Mesendoderm (in vitro differentiated cells): ENCODE data around the gene CTNNA3.

Experiments
- DNase-seq: peaks from one replicate; pipeline ENCODE4 v3.0.0; 2013
- H2AK5ac ChIP-seq: 2 replicates; pipeline ENCODE4 v1.6.1; 2013; ENCODE audit warnings: low read length, inconsistent platforms
- H2BK120ac ChIP-seq: 2 replicates; pipeline ENCODE4 v1.6.1; 2013; ENCODE audit warnings: low read depth, mild to moderate bottlenecking, low read length, moderate library complexity, mixed read lengths
- H2BK15ac ChIP-seq: replicated peaks from 2 replicates; pipeline ENCODE4 v1.6.1; 2013; ENCODE audit warnings: low read depth, mild to moderate bottlenecking, moderate library complexity
- H2BK5ac ChIP-seq: 2 replicates; pipeline ENCODE4 v1.6.1; 2013; ENCODE audit warnings: low read length, inconsistent platforms
- H3K18ac ChIP-seq: 2 replicates; pipeline ENCODE4 v1.6.1; 2013; ENCODE audit warnings: mild to moderate bottlenecking, low read length, mixed read lengths
- H3K23ac ChIP-seq: one replicate; pipeline ENCODE4 v1.6.1; 2013; ENCODE audit warnings: low read length
- H3K27ac ChIP-seq: 2 replicates; pipeline ENCODE4 v1.5.1; 2013; ENCODE audit warnings: low read depth, mild to moderate bottlenecking, inconsistent platforms, low read length, moderate library complexity
- H3K27me3 ChIP-seq: 2 replicates; pipeline ENCODE4 v1.6.1; 2013; ENCODE audit warnings: low read length, control low read depth, mild to moderate bottlenecking, inconsistent platforms; ENCODE audit not compliant: insufficient read depth, poor library complexity
- H3K36me3 ChIP-seq: 2 replicates; pipeline ENCODE4 v1.6.1; 2013; ENCODE audit warnings: low read length, inconsistent platforms; ENCODE audit not compliant: control insufficient read depth, insufficient read depth
- H3K4ac ChIP-seq: one replicate; pipeline ENCODE4 v1.6.1; 2013; ENCODE audit warnings: low read depth, mild to moderate bottlenecking, low read length, moderate library complexity
- H3K4me1 ChIP-seq: 2 replicates; pipeline ENCODE4 v1.6.1; 2013; ENCODE audit warnings: low read depth, low read length, inconsistent platforms; ENCODE audit not compliant: control insufficient read depth
- H3K4me2 ChIP-seq: 2 replicates; pipeline ENCODE4 v1.6.1; 2013; ENCODE audit warnings: low read length
- H3K4me3 ChIP-seq: 2 replicates; pipeline ENCODE4 v1.5.1; 2013; ENCODE audit warnings: mild to moderate bottlenecking, low read length
- H3K56ac ChIP-seq: one replicate; pipeline ENCODE4 v1.6.1; 2013; ENCODE audit warnings: low read length
- H3K79me1 ChIP-seq: 2 replicates; pipeline ENCODE4 v1.6.1; 2013; ENCODE audit warnings: low read length, inconsistent platforms
- H3K79me2 ChIP-seq: 2 replicates; pipeline ENCODE4 v1.6.1; 2013; ENCODE audit warnings: mild to moderate bottlenecking, low read length; ENCODE audit not compliant: control insufficient read depth, insufficient read depth
- H3K9ac ChIP-seq: 2 replicates; pipeline ENCODE4 v1.6.1; 2013; ENCODE audit warnings: low read length, inconsistent platforms
- H4K5ac ChIP-seq: one replicate; pipeline ENCODE4 v1.6.1; 2013; ENCODE audit warnings: low read length
- H4K8ac ChIP-seq: one replicate; pipeline ENCODE4 v1.6.1; 2013; ENCODE audit warnings: low read depth, mild to moderate bottlenecking, control low read depth, low read length, moderate library complexity
- WGBS: extraction: QIAGEN DNeasy Blood & Tissue Kit; methylation state at CpG from one replicate; pipeline ENCODE4 v1.1.7; 2013; ENCODE audit warnings: low lambda C conversion rate, missing lambda C conversion rate; ENCODE audit not compliant: insufficient coverage; ENCODE audit errors: extremely low coverage; 5-methylcytosine and 5-hydroxymethylcytosine counted together

CTNNA3 gene

DNA sequence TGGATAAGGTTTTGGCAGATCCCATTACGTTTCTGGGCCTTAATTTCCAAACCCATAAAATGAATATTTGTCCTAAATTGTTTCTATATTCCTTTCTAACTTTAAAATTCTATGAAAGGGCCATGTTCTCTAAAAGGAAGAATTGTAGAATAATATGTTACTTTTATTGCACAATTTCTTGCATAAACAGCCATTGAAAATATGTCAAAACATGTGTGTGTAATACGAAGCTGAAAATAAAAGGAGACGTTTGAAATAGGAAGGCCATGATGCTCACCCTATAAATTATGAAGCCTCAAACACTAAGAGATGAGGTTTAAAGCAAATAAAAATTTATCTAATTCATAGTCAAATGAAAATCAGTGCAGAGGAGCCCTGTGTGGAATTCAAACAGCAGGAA lies 915.2 kb downstream of the CTNNA3 start:
- Histone ChIP-seq H3K27ac (no peak overlapping the region), H3K4me2 (no peak overlapping the region), H3K18ac (no peak overlapping the region), H3K4ac (no peak overlapping the region), H3K27me3 (no peaks in the 10 kb centered on the region), H3K36me3 (no peaks in the 10 kb centered on the region), H3K23ac (no peak overlapping the region), H4K5ac (no peak overlapping the region), H2BK5ac (no peak overlapping the region), H2BK120ac (no peak overlapping the region), H3K79me2 (no peaks in the 10 kb centered on the region), H3K9ac (no peak overlapping the region), H3K79me1 (no peaks in the 10 kb centered on the region), H3K4me3 (no peak overlapping the region), H2BK15ac (no peak overlapping the region), H3K4me1 (no peaks in the 10 kb centered on the region), H2AK5ac (no peak overlapping the region), H3K56ac (no peak overlapping the region), H4K8ac (no peak overlapping the region)
- no CpG with 5 or more reads among the region's 3 CpGs for WGBS
- no peak for DNase-seq

GRCh38 chr10:66778351-66778750 lies 917.6 kb downstream of the CTNNA3 start:
- no peak overlapping the region for H3K23ac ChIP-seq
- H3K36me3 ChIP-seq = no peaks in the 10 kb centered on the region
- no peaks in the 10 kb centered on the region for H3K79me1 ChIP-seq
- H3K9ac ChIP-seq = no peak overlapping the region
- H2BK120ac ChIP-seq = no peak overlapping the region
- H2AK5ac ChIP-seq = no peak overlapping the region
- no peak overlapping the region for H3K4me2 ChIP-seq
- H3K4me1 ChIP-seq = no peaks in the 10 kb centered on the region
- WGBS = no CpG with 5 or more reads among the region's 4 CpGs
- H2BK15ac ChIP-seq = no peak overlapping the region
- H3K79me2 ChIP-seq = no peaks in the 10 kb centered on the region
- H3K27ac ChIP-seq = no peak overlapping the region
- H4K5ac ChIP-seq = no peak overlapping the region
- no peak for DNase-seq
- H2BK5ac ChIP-seq = no peak overlapping the region
- no peaks in the 10 kb centered on the region for H3K27me3 ChIP-seq
- H3K4me3 ChIP-seq = no peak overlapping the region
- H4K8ac ChIP-seq = no peak overlapping the region
- H3K4ac ChIP-seq = no peak overlapping the region
- no peak overlapping the region for H3K18ac ChIP-seq
- H3K56ac ChIP-seq = no peak overlapping the region

DNA sequence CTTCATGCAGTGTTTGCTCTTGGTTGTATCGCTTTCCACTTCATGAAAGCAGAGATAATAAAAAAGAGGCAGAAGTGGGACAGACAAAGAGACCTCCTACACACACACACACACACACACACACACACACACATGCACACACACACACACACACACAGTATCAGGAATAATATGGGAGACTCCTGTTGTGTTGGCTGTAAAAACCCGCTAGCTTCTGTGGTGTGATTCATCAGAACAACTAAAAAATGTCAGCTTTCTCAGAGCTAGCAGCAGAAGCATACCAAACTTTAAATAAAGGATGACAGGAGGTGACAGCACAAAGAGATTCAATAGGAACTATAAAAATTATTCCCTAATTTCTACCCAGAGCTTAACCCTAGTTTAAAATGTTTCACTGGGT lies 918.3 kb downstream of the CTNNA3 start:
- no peak overlapping the region for H3K18ac ChIP-seq
- H2BK120ac ChIP-seq = no peak overlapping the region
- H3K27me3 ChIP-seq = no peaks in the 10 kb centered on the region
- no peaks in the 10 kb centered on the region for H3K4me1 ChIP-seq
- no peak overlapping the region for H2BK15ac ChIP-seq
- no peaks in the 10 kb centered on the region for H3K36me3 ChIP-seq
- H3K79me2 ChIP-seq = no peaks in the 10 kb centered on the region
- H2BK5ac ChIP-seq = no peak overlapping the region
- no peak for DNase-seq
- no peak overlapping the region for H3K56ac ChIP-seq
- WGBS = no CpG with 5 or more reads among the region's 2 CpGs
- H3K79me1 ChIP-seq = no peaks in the 10 kb centered on the region
- H4K5ac ChIP-seq = no peak overlapping the region
- H3K4me2 ChIP-seq = no peak overlapping the region
- H3K4me3 ChIP-seq = no peak overlapping the region
- no peak overlapping the region for H4K8ac ChIP-seq
- H2AK5ac ChIP-seq = no peak overlapping the region
- no peak overlapping the region for H3K27ac ChIP-seq
- no peak overlapping the region for H3K23ac ChIP-seq
- H3K9ac ChIP-seq = no peak overlapping the region
- no peak overlapping the region for H3K4ac ChIP-seq

- Histone ChIP-seq H3K4ac (no peak overlapping the region), H3K27me3 (no peaks in the 10 kb centered on the region), H3K18ac (no peak overlapping the region), H2BK120ac (no peak overlapping the region), H3K56ac (no peak overlapping the region), H3K4me1 (no peaks in the 10 kb centered on the region), H2AK5ac (no peak overlapping the region), H3K27ac (no peak overlapping the region), H3K79me2 (no peaks in the 10 kb centered on the region), H3K23ac (no peak overlapping the region), H2BK5ac (no peak overlapping the region), H3K4me2 (no peak overlapping the region), H4K5ac (no peak overlapping the region), H4K8ac (no peak overlapping the region), H3K79me1 (no peaks in the 10 kb centered on the region), H3K9ac (no peak overlapping the region), H2BK15ac (no peak overlapping the region), H3K4me3 (no peak overlapping the region), H3K36me3 (no peaks in the 10 kb centered on the region)
- DNase-seq = no peak
- no CpG with 5 or more reads among the region's 7 CpGs for WGBS
Measured at GRCh38 chr10:66773472-66773817, 922.5 kb downstream of the CTNNA3 start.

DNA sequence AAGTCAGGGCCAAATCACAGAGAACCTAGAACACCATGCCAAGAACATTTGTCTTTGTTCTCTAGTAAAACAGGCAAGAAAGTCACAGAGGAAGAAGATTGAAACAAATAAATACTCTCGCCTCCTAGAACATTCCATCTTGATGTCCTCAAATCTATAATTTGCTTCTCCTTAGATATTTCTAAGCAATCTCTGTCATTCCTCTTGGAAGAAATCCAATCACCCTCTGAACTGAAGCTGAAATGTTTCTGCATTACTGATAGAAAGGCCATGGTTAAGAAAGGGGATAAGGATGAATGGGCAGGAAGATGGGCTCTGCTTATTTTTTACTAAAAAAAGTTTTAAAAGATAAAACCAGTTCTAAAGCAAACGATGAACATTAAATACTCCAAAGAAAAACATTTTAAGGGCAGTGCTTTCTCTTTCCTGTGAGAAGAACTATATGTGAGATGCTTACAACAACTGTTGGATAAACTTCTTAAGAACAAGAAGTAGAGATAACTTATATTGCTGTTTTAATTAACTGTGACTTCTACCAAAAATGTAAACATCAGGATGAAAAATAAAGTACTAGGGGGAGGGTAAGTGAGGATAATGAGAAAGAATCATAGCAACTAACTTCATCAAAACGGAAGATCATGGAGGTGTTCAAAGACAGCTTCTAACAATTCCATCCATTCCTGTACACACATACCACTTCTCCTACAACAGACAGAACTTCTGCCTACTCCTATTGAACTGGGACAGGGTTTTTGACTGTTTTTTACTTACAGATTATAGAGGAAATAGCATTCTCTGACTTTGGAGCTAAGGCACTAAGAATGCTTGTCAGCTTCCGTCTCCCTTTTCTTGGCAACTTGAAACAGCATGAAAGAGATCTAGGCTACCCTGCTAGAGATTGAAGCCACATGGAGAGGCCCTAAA lies 923.2 kb downstream of the CTNNA3 start:
- Histone ChIP-seq H3K36me3 (no peaks in the 10 kb centered on the region), H3K18ac (no peak overlapping the region), H2BK120ac (no peak overlapping the region), H3K4me3 (no peak overlapping the region), H3K27me3 (no peaks in the 10 kb centered on the region), H3K4me1 (no peaks in the 10 kb centered on the region), H3K56ac (no peak overlapping the region), H3K4ac (no peak overlapping the region), H3K79me1 (no peaks in the 10 kb centered on the region), H4K8ac (no peak overlapping the region), H3K4me2 (no peak overlapping the region), H3K23ac (no peak overlapping the region), H2BK5ac (no peak overlapping the region), H3K79me2 (no peaks in the 10 kb centered on the region), H2AK5ac (no peak overlapping the region), H4K5ac (no peak overlapping the region), H3K9ac (no peak overlapping the region), H2BK15ac (no peak overlapping the region), H3K27ac (no peak overlapping the region)
- WGBS = no CpG with 5 or more reads among the region's 4 CpGs
- no peak for DNase-seq

DNA sequence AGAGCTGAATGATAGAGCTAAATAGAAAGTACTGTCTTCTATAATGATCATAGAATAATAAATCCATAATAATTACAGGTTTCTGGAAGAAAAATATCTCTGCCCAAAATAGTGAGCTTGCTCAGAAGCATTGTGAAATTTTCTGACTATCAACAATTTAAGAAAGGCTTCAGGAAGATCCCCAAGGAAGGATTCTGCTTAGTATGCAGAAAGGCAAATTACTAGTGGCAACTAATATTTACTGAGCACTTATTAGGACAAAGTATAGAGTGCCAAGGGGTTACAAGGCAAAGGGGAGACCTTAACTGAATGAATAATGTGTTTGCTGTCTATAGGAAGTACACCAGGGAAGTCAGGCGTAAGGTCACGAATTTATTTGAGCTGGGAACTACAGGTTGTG lies 928.3 kb downstream of the CTNNA3 start:
- Histone ChIP-seq H2BK5ac (no peak overlapping the region), H3K9ac (no peak overlapping the region), H3K4me3 (no peak overlapping the region), H3K36me3 (no peaks in the 10 kb centered on the region), H3K4me2 (no peak overlapping the region), H3K4ac (no peak overlapping the region), H4K8ac (no peak overlapping the region), H3K27me3 (no peaks in the 10 kb centered on the region), H3K18ac (no peak overlapping the region), H3K56ac (no peak overlapping the region), H4K5ac (no peak overlapping the region), H3K79me2 (no peaks in the 10 kb centered on the region), H3K23ac (no peak overlapping the region), H2AK5ac (no peak overlapping the region), H3K79me1 (no peaks in the 10 kb centered on the region), H3K4me1 (no peaks in the 10 kb centered on the region), H3K27ac (no peak overlapping the region), H2BK120ac (no peak overlapping the region), H2BK15ac (no peak overlapping the region)
- WGBS = no CpG with 5 or more reads among the region's 2 CpGs
- DNase-seq = no peak
